Mesenchymal stem cell (in vitro differentiated cells and primary cell): ENCODE data around the gene ATP5F1D.
"Not testable (repeated sequence)": the region's sequence is repeated elsewhere in the genome, so short reads cannot be mapped to it uniquely, and the experiment has no call there.

Source experiments
- DNase-seq: peaks from one replicate; pipeline ENCODE4 v3.0.0-alpha.2; 2013
- H2AFZ ChIP-seq: one replicate; pipeline ENCODE4 v1.6.1; 2013; ENCODE audit warnings: low read depth, mild to moderate bottlenecking, control low read depth, inconsistent platforms, low read length, moderate library complexity
- H2AK5ac ChIP-seq: 2 replicates; pipeline ENCODE4 v1.6.1; 2013; ENCODE audit warnings: low read length, moderate library complexity, mild to moderate bottlenecking, inconsistent platforms; ENCODE audit not compliant: severe bottlenecking
- H2BK120ac ChIP-seq: one replicate; pipeline ENCODE4 v1.6.1; 2013; ENCODE audit warnings: low read depth, mild to moderate bottlenecking, inconsistent platforms, low read length, moderate library complexity
- H2BK12ac ChIP-seq, 2 experiments: one replicate each; pipeline ENCODE4 v1.6.1; 2013; ENCODE audit warnings: inconsistent platforms in 2 of 2, low read length in 2 of 2, mild to moderate bottlenecking in 2 of 2, moderate library complexity in 2 of 2, control low read depth in 1 of 2
- H2BK15ac ChIP-seq: one replicate; pipeline ENCODE4 v1.6.1; 2013; ENCODE audit warnings: mild to moderate bottlenecking, low read depth, inconsistent platforms; ENCODE audit not compliant: poor library complexity, severe bottlenecking
- H2BK5ac ChIP-seq: 2 replicates; pipeline ENCODE4 v1.6.1; 2013; ENCODE audit warnings: low read depth, mild to moderate bottlenecking, low read length, control low read depth, inconsistent platforms; ENCODE audit not compliant: poor library complexity, severe bottlenecking
- H3K14ac ChIP-seq, 2 experiments: one replicate each; pipeline ENCODE4 v1.6.1; 2013; ENCODE audit warnings: inconsistent platforms in 2 of 2, low read length in 2 of 2, control low read depth in 1 of 2, mild to moderate bottlenecking in 1 of 2, moderate library complexity in 1 of 2
- H3K18ac ChIP-seq, 2 experiments: one replicate each; pipeline ENCODE4 v1.6.1; 2013; ENCODE audit warnings: inconsistent platforms in 2 of 2, low read length in 2 of 2, control low read depth in 1 of 2, low read depth in 1 of 2, mild to moderate bottlenecking in 1 of 2
- H3K23ac ChIP-seq, 2 experiments: one replicate each; pipeline ENCODE4 v1.6.1; 2013; ENCODE audit warnings: inconsistent platforms in 2 of 2, low read length in 2 of 2, mild to moderate bottlenecking in 2 of 2, moderate library complexity in 2 of 2, control low read depth in 1 of 2
- H3K27ac ChIP-seq: 2 replicates; pipeline ENCODE4 v1.5.1; 2013; ENCODE audit warnings: mild to moderate bottlenecking, moderate library complexity, low read length, control low read depth, inconsistent platforms; ENCODE audit not compliant: poor library complexity, severe bottlenecking
- H3K27me3 ChIP-seq, 2 experiments: 2 replicates each; pipeline versions ENCODE4 v1.6.1 to v1.7.0; 2013; ENCODE audit warnings: low read length in 2 of 2, mild to moderate bottlenecking in 2 of 2, moderate library complexity in 2 of 2, control low read depth in 1 of 2, inconsistent platforms in 1 of 2; ENCODE audit not compliant: control insufficient read depth in 1 of 2, insufficient read depth in 1 of 2
- H3K36me3 ChIP-seq, 2 experiments: 2 replicates each; pipeline versions ENCODE4 v1.6.1 to v1.7.0; 2013; ENCODE audit warnings: low read length in 2 of 2, control low read depth in 1 of 2, inconsistent platforms in 1 of 2, low read depth in 1 of 2, mild to moderate bottlenecking in 1 of 2; ENCODE audit not compliant: insufficient read depth in 2 of 2, control insufficient read depth in 1 of 2
- H3K4ac ChIP-seq, 2 experiments: one replicate each; pipeline ENCODE4 v1.6.1; 2013; ENCODE audit warnings: inconsistent platforms in 2 of 2, low read length in 2 of 2, mild to moderate bottlenecking in 2 of 2, moderate library complexity in 2 of 2, control low read depth in 1 of 2, low read depth in 1 of 2
- H3K4me1 ChIP-seq: 2 replicates; pipeline ENCODE4 v1.6.1; 2013; ENCODE audit warnings: low read depth, low read length, control low read depth; ENCODE audit not compliant: control insufficient read depth, insufficient read depth
- H3K4me2 ChIP-seq: 2 replicates; pipeline ENCODE4 v1.6.1; 2013; ENCODE audit warnings: low read length, mild to moderate bottlenecking, inconsistent platforms; ENCODE audit not compliant: poor library complexity, severe bottlenecking
- H3K4me3 ChIP-seq, 2 experiments: 2 replicates each; pipeline versions ENCODE4 v1.5.1 to v1.7.0; 2013; ENCODE audit warnings: low read length in 2 of 2, mild to moderate bottlenecking in 2 of 2, control low read depth in 1 of 2, low read depth in 1 of 2; ENCODE audit not compliant: insufficient read depth in 1 of 2
- H3K79me1 ChIP-seq: replicated peaks from 2 replicates; pipeline ENCODE4 v1.6.1; 2013; ENCODE audit warnings: mild to moderate bottlenecking, control low read depth, low read length, inconsistent platforms; ENCODE audit not compliant: poor library complexity, severe bottlenecking
- H3K9ac ChIP-seq: 2 replicates; pipeline ENCODE4 v1.7.0; 2013; ENCODE audit warnings: mild to moderate bottlenecking, low read length, moderate library complexity
- H3K9me3 ChIP-seq: 2 replicates; pipeline ENCODE4 v1.7.0; 2013; ENCODE audit warnings: mild to moderate bottlenecking, low read length; ENCODE audit not compliant: control insufficient read depth
- H4K8ac ChIP-seq: one replicate; pipeline ENCODE4 v1.6.1; 2013; ENCODE audit warnings: inconsistent platforms, mild to moderate bottlenecking, low read length, moderate library complexity
- H4K91ac ChIP-seq: one replicate; pipeline ENCODE4 v1.6.1; 2013; ENCODE audit warnings: mild to moderate bottlenecking, low read length, inconsistent platforms
- WGBS: methylation state at CpG from one replicate; pipeline ENCODE4 v1.1.7; 2013; ENCODE audit warnings: mixed read lengths; 5-methylcytosine and 5-hydroxymethylcytosine counted together

Gene ATP5F1D

DNA sequence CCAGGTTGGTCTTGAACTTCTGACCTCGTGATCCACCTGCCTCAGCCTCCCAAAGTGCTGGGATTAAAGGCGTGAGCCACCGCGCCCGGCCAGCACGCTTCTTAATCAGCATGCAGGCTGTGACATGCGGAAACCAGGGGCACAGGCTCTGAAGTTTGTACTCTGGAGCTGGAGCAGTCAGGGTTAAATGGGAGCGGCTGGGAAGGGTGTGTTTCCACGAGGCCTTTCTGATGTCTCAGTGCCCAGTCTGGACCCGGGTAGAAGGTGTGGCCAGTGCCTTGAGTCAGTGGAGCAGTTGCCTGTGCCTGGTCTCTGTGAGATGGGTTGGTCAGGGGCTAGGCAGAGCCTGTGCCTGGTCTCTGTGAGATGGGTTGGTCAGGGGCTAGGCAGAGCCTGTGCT is 32.7 kb upstream of the ATP5F1D start:
- not testable (repeated sequence) for H3K27me3 ChIP-seq, H3K23ac ChIP-seq, H3K14ac ChIP-seq, H3K4me2 ChIP-seq, H2BK12ac ChIP-seq, H3K4ac ChIP-seq, H3K9me3 ChIP-seq, H3K79me1 ChIP-seq, H4K8ac ChIP-seq, DNase-seq, H3K27ac ChIP-seq, H2BK120ac ChIP-seq, H2AFZ ChIP-seq, H2BK5ac ChIP-seq, H4K91ac ChIP-seq, H2BK15ac ChIP-seq, H3K18ac ChIP-seq
- H3K4me3 ChIP-seq, result peak overlapping the region in 1 of 2 experiments; percentile 33
- H3K36me3 ChIP-seq, result peaks cover 10 to 37% of the 10 kb centered on the region in 2 experiments
- H2AK5ac ChIP-seq, result peak overlapping the region; percentile 44
- peak overlapping the region; percentile 9 for H3K9ac ChIP-seq
- H3K4me1 ChIP-seq, result peaks cover 47% of the 10 kb centered on the region
- WGBS, result 82% methylated on average over 10 of the region's 10 CpGs

DNA sequence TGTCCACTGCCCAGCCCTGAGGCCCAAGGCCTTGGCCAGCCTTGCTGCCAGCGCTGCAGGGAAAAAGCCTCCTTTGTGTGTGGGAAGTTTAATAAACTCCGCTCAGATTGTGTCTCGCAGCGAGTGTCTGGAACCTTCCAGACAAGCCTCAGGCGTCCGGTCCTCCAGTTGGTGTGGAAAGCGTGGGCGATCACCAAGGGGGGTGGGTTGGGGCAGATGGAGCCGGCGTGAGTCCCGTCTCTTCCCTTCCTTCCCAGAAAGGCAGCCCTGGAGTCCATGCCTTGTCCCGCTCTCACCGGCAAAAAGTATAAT is 31.4 kb upstream of the ATP5F1D start:
- H2BK12ac ChIP-seq, result peak overlapping the region in 1 of 2 experiments; percentile 34
- H2BK120ac ChIP-seq, result no peak overlapping the region
- H3K23ac ChIP-seq, result peak overlapping the region in 1 of 2 experiments; percentile 24
- peak overlapping the region; percentile 1 for H3K4me2 ChIP-seq
- H2BK15ac ChIP-seq, result no peak overlapping the region
- peaks cover 57% of the 10 kb centered on the region for H3K4me1 ChIP-seq
- H4K8ac ChIP-seq, result no peak overlapping the region
- peaks cover 10 to 46% of the 10 kb centered on the region in 2 experiments for H3K36me3 ChIP-seq
- H3K9me3 ChIP-seq, result no peaks in the 10 kb centered on the region
- 98% methylated on average over 12 of the region's 13 CpGs for WGBS
- H3K4ac ChIP-seq, result peak overlapping the region in 1 of 2 experiments; percentile 21
- H3K27ac ChIP-seq, result peak overlapping the region; percentile 59
- no peak for DNase-seq
- H4K91ac ChIP-seq, result no peak overlapping the region
- peak overlapping the region in 1 of 2 experiments; percentile 2 for H3K18ac ChIP-seq
- H3K9ac ChIP-seq, result peak overlapping the region; percentile 53
- no peak overlapping the region for H3K4me3 ChIP-seq
- peak overlapping the region; percentile 74 for H2BK5ac ChIP-seq
- no peak overlapping the region for H2AFZ ChIP-seq
- H3K14ac ChIP-seq, result no peak overlapping the region
- peaks cover under 1% of the 10 kb centered on the region for H3K79me1 ChIP-seq
- peak overlapping the region; percentile 14 for H2AK5ac ChIP-seq
- no peaks in the 10 kb centered on the region for H3K27me3 ChIP-seq

DNA sequence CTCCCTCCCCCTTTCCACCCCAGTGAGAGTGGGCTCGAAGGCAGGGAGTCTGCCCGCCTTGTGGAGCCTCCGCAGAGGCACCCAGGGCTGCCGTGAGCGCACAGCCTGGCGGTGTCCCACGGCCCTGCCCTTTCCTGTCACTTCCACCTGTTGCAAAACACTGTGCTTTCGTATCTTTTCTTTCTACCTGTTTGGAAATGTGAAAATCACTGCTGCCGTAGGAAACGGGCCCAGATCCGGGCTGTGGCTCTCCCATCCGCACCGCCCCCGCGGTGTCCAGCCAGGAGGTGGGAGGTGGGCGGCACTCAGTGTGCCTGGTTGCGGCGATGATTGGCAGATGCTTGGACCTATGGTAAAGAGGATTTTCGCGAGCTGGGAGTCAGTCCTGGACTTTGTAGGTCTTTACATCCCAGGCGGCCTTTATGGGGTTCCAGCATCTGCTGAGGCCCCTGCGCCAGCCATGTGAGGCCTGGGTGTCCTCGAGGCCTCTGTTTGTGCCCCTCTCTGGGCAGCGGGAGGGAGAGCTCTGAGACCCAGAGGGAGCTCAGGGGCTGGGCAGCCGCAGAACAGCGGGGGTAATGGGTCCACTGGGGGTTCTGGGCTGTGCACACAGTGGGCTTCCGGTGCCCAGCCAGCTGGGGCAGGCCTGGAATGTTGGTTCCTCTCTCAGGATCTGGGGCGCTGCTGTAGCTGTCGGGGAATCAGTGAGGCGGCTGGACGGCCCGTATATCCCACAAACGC is 29.9 kb upstream of the ATP5F1D start:
- Histone ChIP-seq H2AFZ (no peak overlapping the region), H3K18ac (no peak overlapping the region), H2BK5ac (no peak overlapping the region), H4K8ac (no peak overlapping the region), H3K14ac (no peak overlapping the region), H3K27ac (no peak overlapping the region), H3K9me3 (no peaks in the 10 kb centered on the region), H2BK120ac (no peak overlapping the region), H2BK15ac (no peak overlapping the region), H4K91ac (peak overlapping the region; percentile 32), H2AK5ac (peak overlapping the region; percentile 23), H3K4ac (no peak overlapping the region), H3K23ac (no peak overlapping the region), H3K36me3 (peaks cover 10 to 50% of the 10 kb centered on the region in 2 experiments), H3K4me2 (no peak overlapping the region), H3K4me1 (peaks cover 66% of the 10 kb centered on the region), H3K79me1 (no peaks in the 10 kb centered on the region), H3K4me3 (no peak overlapping the region), H3K9ac (no peak overlapping the region), H2BK12ac (no peak overlapping the region), H3K27me3 (no peaks in the 10 kb centered on the region)
- WGBS, result 97% methylated on average over 33 of the region's 33 CpGs
- no peak for DNase-seq

DNA sequence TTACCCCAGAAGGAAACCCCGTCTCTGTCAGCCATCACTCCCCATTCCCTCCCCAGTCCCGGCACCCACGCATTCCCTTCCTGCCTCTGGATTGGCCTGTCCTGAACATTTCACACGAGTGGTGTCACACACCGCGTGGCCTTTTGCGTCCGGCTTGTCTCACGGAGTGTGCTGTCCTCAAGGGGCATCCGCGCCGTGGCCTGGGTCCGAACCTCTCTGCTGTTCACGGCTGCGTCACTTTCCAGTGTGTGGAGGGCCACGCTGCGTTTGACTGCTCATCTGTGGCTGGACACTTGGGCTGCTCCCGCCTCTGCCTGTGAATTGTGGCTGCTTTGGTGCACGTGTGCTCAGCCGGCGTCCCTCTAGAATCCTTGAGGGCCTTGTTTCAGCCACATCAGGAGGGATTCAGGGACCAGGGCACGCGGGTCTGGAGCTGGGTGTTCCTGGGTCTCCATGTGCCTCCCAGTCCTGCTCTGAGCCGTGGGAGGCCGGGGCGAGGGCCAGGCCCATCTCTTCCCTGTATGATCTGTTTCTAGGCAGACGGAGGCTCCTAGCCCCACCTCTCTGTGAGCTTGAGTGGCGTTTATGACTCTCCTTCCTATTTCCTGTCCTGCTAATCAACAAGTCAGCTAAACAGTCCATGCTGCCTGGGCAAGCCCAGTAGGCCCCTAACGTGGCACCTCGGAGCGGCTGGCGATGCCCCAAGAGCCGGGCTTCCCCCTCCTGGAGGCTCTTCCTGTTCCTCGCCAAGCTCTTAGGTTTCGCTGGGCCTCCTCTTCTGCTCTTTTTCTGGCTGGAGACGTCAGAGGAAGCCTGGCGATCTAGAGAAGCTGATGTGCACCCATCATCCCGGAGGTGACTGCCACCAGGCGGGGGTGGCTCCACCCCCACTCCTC is 27.9 kb upstream of the ATP5F1D start:
- Histone ChIP-seq H3K27ac (peak overlapping the region; percentile 71), H3K4me1 (peaks cover 63% of the 10 kb centered on the region), H3K4me2 (no peak overlapping the region), H2BK5ac (no peak overlapping the region), H2AK5ac (peak overlapping the region; percentile 52), H2AFZ (no peak overlapping the region), H3K4me3 (no peak overlapping the region), H2BK120ac (no peak overlapping the region), H4K8ac (peak overlapping the region; percentile 61), H3K4ac (peak overlapping the region; percentile 69 to 80), H3K36me3 (peaks cover 10 to 60% of the 10 kb centered on the region in 2 experiments), H3K14ac (peak overlapping the region in 1 of 2 experiments; percentile 50), H3K27me3 (no peaks in the 10 kb centered on the region), H3K79me1 (peaks cover 2% of the 10 kb centered on the region), H3K23ac (peak overlapping the region in 1 of 2 experiments; percentile 37), H3K9ac (peak overlapping the region; percentile 17), H2BK12ac (peak overlapping the region; percentile 88 to 97), H4K91ac (peak overlapping the region; percentile 79), H3K9me3 (no peaks in the 10 kb centered on the region), H3K18ac (peak overlapping the region; percentile 80 to 93), H2BK15ac (no peak overlapping the region)
- peak; percentile 90 for DNase-seq
- WGBS, result 54% methylated on average over 39 of the region's 39 CpGs
